Endodermal cell (in vitro differentiated cells): ENCODE measurements around the gene SDC4. TPM values are rescaled to one million over a fixed set of nuclear protein-coding genes. Genes with fewer than 3 reads are reported as not detected.

ENCODE experiments used
- DNase-seq: peaks from one replicate; pipeline ENCODE4 v3.0.0-alpha.2; 2017
- H3K27ac ChIP-seq: 2 replicates; pipeline ENCODE4 v1.5.1; 2013; ENCODE audit warnings: mild to moderate bottlenecking, low read depth, low read length, moderate library complexity
- H3K27me3 ChIP-seq: 2 replicates; pipeline ENCODE4 v1.6.1; 2013; ENCODE audit warnings: mild to moderate bottlenecking, low read length, moderate library complexity; ENCODE audit not compliant: insufficient read depth, control insufficient read depth, poor library complexity, severe bottlenecking
- H3K36me3 ChIP-seq: 2 replicates; pipeline ENCODE4 v1.7.0; 2013; ENCODE audit warnings: mild to moderate bottlenecking, low read length, moderate library complexity; ENCODE audit not compliant: control insufficient read depth, insufficient read depth
- H3K4me1 ChIP-seq: one replicate; pipeline ENCODE4 v1.7.0; 2013; ENCODE audit warnings: low read length; ENCODE audit not compliant: control insufficient read depth, insufficient read depth
- H3K4me3 ChIP-seq: 2 replicates; pipeline ENCODE4 v1.5.1; 2013; ENCODE audit warnings: mild to moderate bottlenecking, low read length, moderate library complexity
- H3K9ac ChIP-seq: 2 replicates; pipeline ENCODE4 v1.6.1; 2013; ENCODE audit warnings: mild to moderate bottlenecking, low read length, moderate library complexity; ENCODE audit not compliant: poor library complexity, severe bottlenecking; ENCODE audit errors: extremely low read depth
- H3K9me3 ChIP-seq: 2 replicates; pipeline ENCODE4 v1.6.1; 2013; ENCODE audit warnings: mild to moderate bottlenecking, low read length, moderate library complexity; ENCODE audit not compliant: control insufficient read depth
- H3K27ac Mint-ChIP-seq: 2 replicates; pipeline ENCODE4 v1.8.0; 2020; ENCODE audit warnings: mixed read lengths
- H3K27me3 Mint-ChIP-seq: 2 replicates; pipeline ENCODE4 v1.8.0; 2021; ENCODE audit warnings: mild to moderate bottlenecking, mixed read lengths; ENCODE audit not compliant: insufficient read depth
- H3K36me3 Mint-ChIP-seq: 2 replicates; pipeline ENCODE4 v1.8.0; 2020; ENCODE audit warnings: low read depth, mixed read lengths
- H3K4me1 Mint-ChIP-seq: 2 replicates; pipeline ENCODE4 v1.8.0; 2020; ENCODE audit warnings: mixed read lengths
- H3K4me3 Mint-ChIP-seq: 2 replicates; pipeline ENCODE4 v1.8.0; 2020; ENCODE audit warnings: mild to moderate bottlenecking, moderate library complexity, mixed read lengths
- H3K9me3 Mint-ChIP-seq: 2 replicates; pipeline ENCODE4 v1.8.0; 2020; ENCODE audit warnings: mild to moderate bottlenecking, mixed read lengths
- WGBS, 2 experiments: methylation state at CpG; one replicate each; pipeline versions ENCODE4 v1.1.5 to v1.1.7; 2013; ENCODE audit warnings: missing lambda C conversion rate in 2 of 2, mixed read lengths in 1 of 2; ENCODE audit not compliant: insufficient coverage in 1 of 2, insufficient read length in 1 of 2; 5-methylcytosine and 5-hydroxymethylcytosine counted together
- total RNA-seq, 2 donors: library from RNA; stranded (reverse); fragmentation: NEBNext Ultra II Directional in 1 of 2; extraction: Animal tissue kit (Norgen Biotek cat#: 25700) in 1 of 2; gene quantifications; 2 replicates in 1 of 2; 3 replicates in 1 of 2; pipeline ENCODE4 v1.2.1, GENCODE V29; 2021
- TF ChIP-seq, protein P1 (sequence below): fragments of 200-600 bp; sonication (generic); conservative IDR thresholded peaks from 2 replicates; pipeline ENCODE4 v1.5.0; 2021; ENCODE audit warnings: antibody characterized with exemption, mild to moderate bottlenecking

SDC4 gene
- total RNA-seq, 2 donors from 2014 or later = 78.0 to 118 TPM

GRCh38 chr20:45304464-45304999 is 43.7 kb downstream of the SDC4 start:
- H3K36me3 Mint-ChIP-seq = no peaks in the 10 kb centered on the region
- WGBS, 2 experiments = 93 to 95% methylated on average over 41 to 43 of the region's 43 CpGs
- no peak for DNase-seq

GRCh38 chr20:45303586-45304463 is 44.4 kb downstream of the SDC4 start:
- WGBS, 2 experiments = 95 to 97% methylated on average over 43 to 47 of the region's 47 CpGs
- Mint-ChIP-seq H3K36me3 (no peaks in the 10 kb centered on the region), H3K4me1 (peaks cover 16% of the 10 kb centered on the region), H3K4me3 (no peak overlapping the region), H3K27me3 (peaks cover 28% of the 10 kb centered on the region), H3K27ac (no peak overlapping the region), H3K9me3 (no peaks in the 10 kb centered on the region)
- TF ChIP-seq, protein P1, sequence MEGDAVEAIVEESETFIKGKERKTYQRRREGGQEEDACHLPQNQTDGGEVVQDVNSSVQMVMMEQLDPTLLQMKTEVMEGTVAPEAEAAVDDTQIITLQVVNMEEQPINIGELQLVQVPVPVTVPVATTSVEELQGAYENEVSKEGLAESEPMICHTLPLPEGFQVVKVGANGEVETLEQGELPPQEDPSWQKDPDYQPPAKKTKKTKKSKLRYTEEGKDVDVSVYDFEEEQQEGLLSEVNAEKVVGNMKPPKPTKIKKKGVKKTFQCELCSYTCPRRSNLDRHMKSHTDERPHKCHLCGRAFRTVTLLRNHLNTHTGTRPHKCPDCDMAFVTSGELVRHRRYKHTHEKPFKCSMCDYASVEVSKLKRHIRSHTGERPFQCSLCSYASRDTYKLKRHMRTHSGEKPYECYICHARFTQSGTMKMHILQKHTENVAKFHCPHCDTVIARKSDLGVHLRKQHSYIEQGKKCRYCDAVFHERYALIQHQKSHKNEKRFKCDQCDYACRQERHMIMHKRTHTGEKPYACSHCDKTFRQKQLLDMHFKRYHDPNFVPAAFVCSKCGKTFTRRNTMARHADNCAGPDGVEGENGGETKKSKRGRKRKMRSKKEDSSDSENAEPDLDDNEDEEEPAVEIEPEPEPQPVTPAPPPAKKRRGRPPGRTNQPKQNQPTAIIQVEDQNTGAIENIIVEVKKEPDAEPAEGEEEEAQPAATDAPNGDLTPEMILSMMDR = no peak
- no peak overlapping the region for H3K27ac ChIP-seq
- H3K4me3 ChIP-seq = no peak overlapping the region
- peaks cover 4% of the 10 kb centered on the region for H3K4me1 ChIP-seq
- H3K36me3 ChIP-seq = no peaks in the 10 kb centered on the region
- no peak for DNase-seq
- H3K27me3 ChIP-seq = no peaks in the 10 kb centered on the region
- H3K9me3 ChIP-seq = no peaks in the 10 kb centered on the region
- H3K9ac ChIP-seq = no peak overlapping the region

More at GRCh38 chr20:45304464-45304999, 43.7 kb downstream of the SDC4 start:
- H3K4me1 ChIP-seq = peaks cover 4% of the 10 kb centered on the region
- no peaks in the 10 kb centered on the region for H3K9me3 ChIP-seq
- peaks cover 16% of the 10 kb centered on the region for H3K4me1 Mint-ChIP-seq
- H3K9me3 Mint-ChIP-seq = no peaks in the 10 kb centered on the region
- no peaks in the 10 kb centered on the region for H3K27me3 ChIP-seq
- no peak overlapping the region for H3K4me3 ChIP-seq
- TF ChIP-seq, protein P1 = no peak
- H3K4me3 Mint-ChIP-seq = no peak overlapping the region
- H3K27ac ChIP-seq = no peak overlapping the region
- no peak overlapping the region for H3K9ac ChIP-seq
- no peak overlapping the region for H3K27ac Mint-ChIP-seq
- H3K27me3 Mint-ChIP-seq = peaks cover 31% of the 10 kb centered on the region
- no peaks in the 10 kb centered on the region for H3K36me3 ChIP-seq

- DNase-seq = no peak
- 87 to 91% methylated on average over 5 of the region's 5 CpGs for WGBS, 2 experiments
- Histone ChIP-seq H3K9ac (no peak overlapping the region), H3K27me3 (no peaks in the 10 kb centered on the region), H3K36me3 (no peaks in the 10 kb centered on the region), H3K9me3 (no peaks in the 10 kb centered on the region), H3K4me1 (peaks cover 4% of the 10 kb centered on the region), H3K27ac (no peak overlapping the region), H3K4me3 (no peak overlapping the region)
- Mint-ChIP-seq H3K9me3 (no peaks in the 10 kb centered on the region), H3K27me3 (peaks cover 32% of the 10 kb centered on the region), H3K27ac (no peak overlapping the region), H3K36me3 (no peaks in the 10 kb centered on the region), H3K4me3 (no peak overlapping the region), H3K4me1 (peaks cover 16% of the 10 kb centered on the region)
- TF ChIP-seq, protein P1 = no peak
Observed at GRCh38 chr20:45301824-45302271, 46.4 kb downstream of the SDC4 start.
